NCI-H2227 (cell line): ENCODE measurements around the gene CHCHD5.
"Not testable (repeated sequence)": the region's sequence is repeated elsewhere in the genome, so short reads cannot be mapped to it uniquely, and the experiment has no call there.

Source experiments
- DNase-seq: peaks from one replicate; lab custom pipeline; 2025; ENCODE audit not compliant: unreplicated experiment; lab: John Stamatoyannopoulos, UW

The CHCHD5 gene

GRCh38 chr2:112585873-112586464 is 1.6 kb downstream of the CHCHD5 start:
- DNase-seq = no peak

- no peak for DNase-seq
Measured at GRCh38 chr2:112588611-112589045, 4.2 kb downstream of the CHCHD5 start.

GRCh38 chr2:112591413-112591812 is 7.0 kb downstream of the CHCHD5 start:
- DNase-seq = no peak

GRCh38 chr2:112593736-112594135 is 9.3 kb downstream of the CHCHD5 start:
- no peak for DNase-seq

- DNase-seq = no peak
Measured at GRCh38 chr2:112597537-112598322, 13.3 kb downstream of the CHCHD5 start.

- DNase-seq = no peak
Measured at GRCh38 chr2:112600634-112601033, 16.2 kb downstream of the CHCHD5 start.

GRCh38 chr2:112601754-112602153 is 17.3 kb downstream of the CHCHD5 start:
- no peak for DNase-seq

GRCh38 chr2:112602917-112603316 is 18.5 kb downstream of the CHCHD5 start:
- DNase-seq = no peak

GRCh38 chr2:112603731-112604130 is 19.3 kb downstream of the CHCHD5 start:
- no peak for DNase-seq

- no peak for DNase-seq
Measured at GRCh38 chr2:112604952-112605351, 20.5 kb downstream of the CHCHD5 start.

- DNase-seq = no peak
Measured at GRCh38 chr2:112605926-112606325, 21.5 kb downstream of the CHCHD5 start.

- no peak for DNase-seq
Measured at GRCh38 chr2:112606547-112606946, 22.1 kb downstream of the CHCHD5 start.

GRCh38 chr2:112607680-112608438 is 23.4 kb downstream of the CHCHD5 start:
- no peak for DNase-seq

GRCh38 chr2:112609320-112609719 is 24.9 kb downstream of the CHCHD5 start:
- DNase-seq = not testable (repeated sequence)

- DNase-seq = not testable (repeated sequence)
Measured at GRCh38 chr2:112612283-112612682, 27.9 kb downstream of the CHCHD5 start.

GRCh38 chr2:112614201-112614840 is 29.9 kb downstream of the CHCHD5 start:
- DNase-seq = peak; percentile 47

GRCh38 chr2:112615051-112615450 is 30.6 kb downstream of the CHCHD5 start:
- no peak for DNase-seq

GRCh38 chr2:112615798-112616197 is 31.4 kb downstream of the CHCHD5 start:
- DNase-seq = not testable (repeated sequence)

- no peak for DNase-seq
Measured at GRCh38 chr2:112618383-112618782, 34.0 kb downstream of the CHCHD5 start.

GRCh38 chr2:112621790-112622527 is 37.5 kb downstream of the CHCHD5 start:
- no peak for DNase-seq

GRCh38 chr2:112622528-112622849 is 38.1 kb downstream of the CHCHD5 start:
- no peak for DNase-seq
